GM19240 (cell line): ENCODE results near the gene ADRA2C.

Source experiments
- DNase-seq: peaks from one replicate; pipeline ENCODE4 v3.0.0; 2011; ENCODE audit warnings: low spot score; ENCODE audit not compliant: insufficient read length

ADRA2C gene

GRCh38 chr4:3732076-3733028, 33.8 kb upstream of the ADRA2C start:
- DNase-seq: no peak

- DNase-seq: no peak
These were observed 33.0 kb upstream of the ADRA2C start for GRCh38 chr4:3733195-3733594.

GRCh38 chr4:3735196-3735595, 31.0 kb upstream of the ADRA2C start:
- no peak for DNase-seq

GRCh38 chr4:3736290-3736689, 29.9 kb upstream of the ADRA2C start:
- DNase-seq: no peak

- no peak for DNase-seq
These were observed 29.4 kb upstream of the ADRA2C start for GRCh38 chr4:3736806-3737205.

GRCh38 chr4:3739577-3739976, 26.6 kb upstream of the ADRA2C start:
- no peak for DNase-seq

GRCh38 chr4:3740256-3740655, 25.9 kb upstream of the ADRA2C start:
- no peak for DNase-seq

GRCh38 chr4:3741217-3742011, 24.8 kb upstream of the ADRA2C start:
- DNase-seq: no peak

- no peak for DNase-seq
These were observed 23.6 kb upstream of the ADRA2C start for GRCh38 chr4:3742610-3743009.

- DNase-seq: no peak
These were observed 22.0 kb upstream of the ADRA2C start for GRCh38 chr4:3744232-3744631.

GRCh38 chr4:3744901-3745300, 21.3 kb upstream of the ADRA2C start:
- no peak for DNase-seq

GRCh38 chr4:3745886-3746656, 20.1 kb upstream of the ADRA2C start:
- no peak for DNase-seq

- DNase-seq: no peak
These were observed 19.2 kb upstream of the ADRA2C start for GRCh38 chr4:3746701-3747580.

GRCh38 chr4:3747581-3747904, 18.6 kb upstream of the ADRA2C start:
- DNase-seq: no peak

GRCh38 chr4:3748136-3748898, 17.9 kb upstream of the ADRA2C start:
- no peak for DNase-seq

- DNase-seq: no peak
These were observed 17.1 kb upstream of the ADRA2C start for GRCh38 chr4:3749081-3749480.

- no peak for DNase-seq
These were observed 15.9 kb upstream of the ADRA2C start for GRCh38 chr4:3750334-3750733.

GRCh38 chr4:3752022-3752421, 14.2 kb upstream of the ADRA2C start:
- no peak for DNase-seq

GRCh38 chr4:3753726-3754412, 12.3 kb upstream of the ADRA2C start:
- DNase-seq: no peak
